Measurements from ENCODE around the gene MTHFR. TPM values are rescaled to one million over a fixed set of nuclear protein-coding genes. Genes with fewer than 3 reads are reported as not detected.

Gene MTHFR
- total RNA-seq, 2 donors from 2014 or later, result 40.1 to 64.3 TPM

DNA sequence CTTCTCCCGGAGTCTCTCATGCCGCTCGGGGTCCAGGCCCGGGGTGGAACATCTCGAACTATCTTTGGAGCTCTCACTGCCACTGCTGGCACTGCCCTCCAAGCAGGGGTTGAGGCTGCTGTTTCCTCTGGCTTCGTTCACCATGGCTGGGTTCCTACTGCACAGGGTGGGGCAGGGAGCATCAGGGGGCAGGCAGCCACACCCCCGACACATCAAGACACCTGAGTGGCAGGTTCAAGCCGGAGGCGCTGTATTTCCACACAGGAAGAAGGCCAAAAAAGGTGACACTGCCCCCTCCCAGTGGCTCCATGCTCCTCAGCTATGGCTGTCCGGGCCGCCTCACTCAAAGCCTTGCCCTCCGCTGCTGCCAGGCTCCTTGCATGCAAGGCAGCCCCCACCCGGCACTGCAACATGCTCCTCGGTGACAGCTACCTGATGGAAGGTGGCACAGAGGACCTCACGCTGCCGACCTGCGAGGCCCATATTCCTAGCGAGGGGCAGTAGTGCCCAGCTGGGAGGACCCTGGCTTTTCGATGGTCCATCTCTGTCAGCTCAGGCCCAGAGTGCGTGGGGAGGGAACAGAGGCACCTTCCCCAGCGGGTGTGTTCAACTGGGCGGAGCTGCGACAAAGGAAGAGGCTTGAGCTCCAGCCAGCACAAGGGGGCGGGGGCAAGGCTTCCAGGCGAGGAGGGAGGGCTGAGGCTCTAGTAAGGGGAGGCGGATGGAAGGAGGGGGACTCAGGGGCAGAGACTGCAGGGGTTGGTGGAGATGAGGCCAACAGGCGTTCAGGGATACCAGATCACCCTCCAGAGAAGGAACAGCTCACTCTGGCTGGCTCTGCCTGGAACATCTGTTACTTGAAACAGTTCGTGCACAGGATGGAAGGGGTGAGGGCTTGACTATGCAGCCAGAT lies 2.5 kb downstream of the MTHFR start:
- intact Hi-C loops (cut with DNase I), result no loop called here
- DNase-seq, result peak; percentile 95

DNA sequence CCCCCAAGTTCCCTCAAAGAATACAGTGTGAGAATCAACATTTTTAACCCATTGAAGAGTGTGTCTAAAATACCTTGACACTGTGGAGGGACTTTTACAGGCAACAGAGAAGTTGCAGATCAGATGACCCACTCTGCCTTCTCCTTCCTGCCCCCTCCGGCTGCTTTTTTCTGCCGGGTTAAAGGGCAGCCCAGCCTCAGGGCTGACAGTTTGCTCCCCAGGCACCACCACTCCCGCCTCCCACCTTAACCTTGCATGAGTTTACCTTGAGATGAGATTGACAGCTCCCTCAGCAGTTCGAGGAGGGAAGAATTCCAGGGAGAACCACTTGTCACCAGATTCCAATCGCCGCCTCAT lies 3.2 kb downstream of the MTHFR start:
- intact Hi-C loops (cut with DNase I), result no loop called here
- peak; percentile 33 for DNase-seq
- ATAC-seq, result no peak

More for the DNA sequence above, 2.5 kb downstream of the MTHFR start:
- ATAC-seq, result peak; percentile 62 to 64

DNA sequence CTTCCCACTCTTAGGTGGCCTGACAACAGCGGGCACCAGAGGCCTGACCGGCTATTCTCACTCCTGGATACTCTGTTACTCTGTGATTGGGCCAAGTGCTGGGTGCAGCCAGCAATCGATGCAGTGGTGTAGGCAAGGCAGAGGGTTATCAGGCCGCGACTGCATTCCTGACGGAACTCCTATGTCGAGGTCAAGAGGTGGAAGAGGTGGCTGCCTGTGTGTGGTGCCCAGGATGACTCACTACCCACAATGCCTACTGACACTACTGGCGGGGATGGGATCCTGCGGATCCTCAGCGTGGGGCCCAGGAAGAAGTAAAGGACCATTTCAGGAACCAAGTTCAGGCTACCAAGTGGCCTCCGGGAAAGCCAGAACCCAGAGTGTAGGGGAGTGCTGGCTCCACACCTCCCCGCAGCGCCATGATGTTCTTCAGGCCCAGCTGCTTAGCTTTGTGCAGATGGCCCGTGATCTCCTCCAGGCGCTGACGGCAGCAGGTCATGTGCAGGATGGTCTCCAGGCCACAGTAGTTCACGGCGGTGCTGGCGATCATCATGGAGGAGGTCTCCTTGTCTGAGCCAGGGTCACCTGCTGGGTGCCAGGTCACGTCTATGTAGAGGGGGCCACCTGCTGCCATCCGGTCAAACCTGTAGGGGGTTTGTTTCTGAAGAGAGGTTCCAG lies 4.9 kb downstream of the MTHFR start:
- ATAC-seq (peak in 1 of 2 donors; percentile 1), DNase-seq (peak; percentile 34)
- intact Hi-C loops (cut with DNase I), result no loop called here

DNA sequence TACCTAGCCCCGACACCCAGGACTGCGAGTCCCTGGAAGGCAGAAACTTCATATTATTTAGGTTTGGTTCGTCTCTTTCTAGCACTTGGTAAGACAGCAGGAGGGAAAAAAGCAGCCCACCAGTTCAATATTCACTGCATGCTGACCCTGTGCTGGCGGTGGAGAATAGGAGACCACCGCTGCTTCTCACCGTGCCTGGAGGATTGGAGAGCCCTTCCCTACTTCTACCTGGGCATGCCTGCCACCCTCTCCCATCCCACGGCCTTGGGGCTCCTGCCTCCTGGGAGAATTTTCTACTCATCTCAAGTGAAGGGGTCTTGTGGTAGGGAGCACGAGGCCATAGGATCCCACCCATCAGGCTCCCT lies 5.4 kb downstream of the MTHFR start:
- ATAC-seq (no peak), DNase-seq (peak; percentile 7)
- intact Hi-C loops (cut with DNase I), result no loop called here

DNA sequence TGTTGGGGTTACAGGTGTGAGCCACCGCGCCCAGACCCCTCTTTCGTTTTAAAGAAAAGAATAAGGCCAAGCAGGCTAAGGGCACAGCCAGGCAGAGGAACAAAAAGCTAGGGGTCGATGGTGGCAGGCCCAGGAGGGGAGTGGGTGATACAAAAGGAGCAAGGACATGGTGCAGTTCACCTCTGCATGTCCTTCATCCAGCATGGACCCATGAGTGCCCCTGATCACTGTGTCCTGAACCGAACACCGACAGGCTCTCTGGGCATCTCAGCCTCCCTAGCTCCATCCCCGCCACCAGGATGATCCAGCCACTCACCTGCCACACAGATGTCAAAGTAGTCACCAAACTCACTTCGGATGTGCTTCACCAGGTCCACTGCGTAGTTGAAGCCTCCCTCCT lies 5.9 kb downstream of the MTHFR start:
- intact Hi-C loops (cut with DNase I), result no loop called here
- DNase-seq (peak; percentile 4), ATAC-seq (no peak)

DNA sequence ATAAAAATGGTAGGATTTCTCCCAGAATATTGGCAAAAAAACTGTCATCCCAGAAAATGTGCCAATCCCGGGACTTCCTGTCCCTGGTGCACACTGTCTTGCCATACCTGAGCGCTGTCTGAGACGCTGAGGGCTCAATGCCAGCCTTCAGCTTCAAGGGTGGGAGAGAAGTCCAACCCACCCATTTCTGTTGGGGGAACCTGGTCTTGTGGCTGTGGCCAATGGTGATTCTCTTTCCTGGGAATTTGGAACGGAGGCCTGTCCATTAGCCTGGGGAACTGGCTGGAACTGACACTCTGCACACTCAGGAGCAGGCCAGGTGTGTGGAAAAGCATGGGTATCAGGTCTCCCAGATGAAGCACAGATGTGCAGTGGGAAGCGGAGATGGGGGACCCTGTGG lies 6.7 kb downstream of the MTHFR start:
- DNase-seq (peak; percentile 16), ATAC-seq (no peak)
- intact Hi-C loops (cut with DNase I), result no loop called here

DNA sequence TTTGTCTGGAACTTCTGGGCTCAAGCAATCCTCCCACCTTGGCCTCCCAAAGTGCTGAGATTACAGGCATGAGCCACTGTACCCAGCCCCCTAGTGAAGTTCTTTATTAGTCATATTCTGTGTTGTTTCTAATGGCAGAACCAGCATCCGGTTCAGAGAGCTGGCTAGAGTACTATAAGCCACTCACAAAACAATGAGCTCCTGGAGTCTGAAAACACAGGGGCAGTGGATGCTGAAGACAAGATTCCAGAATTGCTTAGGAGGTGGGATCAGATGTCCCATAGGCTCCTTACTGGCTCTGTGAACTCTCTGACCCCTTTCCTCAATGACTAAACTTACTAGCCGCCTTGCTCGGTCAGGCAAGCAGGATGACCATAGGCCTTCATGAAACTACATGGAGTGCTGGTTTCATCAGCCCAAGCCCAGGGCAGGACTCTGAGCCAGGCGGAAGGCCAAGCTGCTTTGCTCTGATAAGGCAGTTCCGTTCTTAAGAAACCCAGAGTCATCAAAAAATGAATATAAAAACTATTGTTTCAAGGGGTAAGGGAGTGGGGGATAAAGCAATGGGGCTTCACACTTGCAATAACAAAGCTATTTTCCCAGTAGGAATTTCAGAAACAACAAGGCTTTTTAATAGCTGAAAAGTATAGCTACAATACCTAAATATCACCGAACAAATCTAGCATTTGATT lies 8.1 kb downstream of the MTHFR start:
- ATAC-seq (peak in 1 of 2 donors; percentile 51), DNase-seq (peak; percentile 87)
- intact Hi-C loops (cut with DNase I), result no loop called here

DNA sequence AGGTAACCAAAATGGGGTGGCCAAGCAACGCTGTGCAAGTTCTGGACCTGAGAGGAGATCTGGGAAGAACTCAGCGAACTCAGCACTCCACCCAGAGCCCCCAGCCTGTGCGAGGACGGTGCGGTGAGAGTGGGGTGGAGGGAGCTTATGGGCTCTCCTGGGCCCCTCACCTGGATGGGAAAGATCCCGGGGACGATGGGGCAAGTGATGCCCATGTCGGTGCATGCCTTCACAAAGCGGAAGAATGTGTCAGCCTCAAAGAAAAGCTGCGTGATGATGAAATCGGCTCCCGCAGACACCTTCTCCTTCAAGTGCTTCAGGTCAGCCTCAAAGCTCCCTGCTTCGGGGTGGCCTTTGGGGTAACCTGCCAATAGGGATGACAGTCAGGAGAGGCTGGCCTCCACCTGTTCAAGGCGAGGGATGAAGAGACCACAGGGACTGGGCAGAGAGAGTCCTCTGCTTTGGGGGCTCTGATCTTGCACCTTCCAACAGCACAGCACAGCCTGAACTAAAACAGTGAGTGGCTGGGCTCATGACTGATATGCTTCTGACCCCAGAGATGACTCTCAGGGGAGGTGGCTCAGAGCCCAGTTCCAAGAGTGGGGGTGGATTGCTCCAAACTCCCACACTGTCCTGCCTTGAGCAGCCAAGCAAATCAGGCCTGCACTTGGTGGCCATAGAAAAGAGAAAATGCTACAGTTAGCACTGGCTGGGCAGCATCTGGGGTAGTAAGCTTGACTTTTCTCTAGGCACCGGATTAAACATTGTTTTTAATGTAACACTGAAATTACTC lies 9.5 kb downstream of the MTHFR start:
- DNase-seq (peak; percentile 74), ATAC-seq (peak; percentile 51 to 66)
- intact Hi-C loops (cut with DNase I), result no loop called here

DNA sequence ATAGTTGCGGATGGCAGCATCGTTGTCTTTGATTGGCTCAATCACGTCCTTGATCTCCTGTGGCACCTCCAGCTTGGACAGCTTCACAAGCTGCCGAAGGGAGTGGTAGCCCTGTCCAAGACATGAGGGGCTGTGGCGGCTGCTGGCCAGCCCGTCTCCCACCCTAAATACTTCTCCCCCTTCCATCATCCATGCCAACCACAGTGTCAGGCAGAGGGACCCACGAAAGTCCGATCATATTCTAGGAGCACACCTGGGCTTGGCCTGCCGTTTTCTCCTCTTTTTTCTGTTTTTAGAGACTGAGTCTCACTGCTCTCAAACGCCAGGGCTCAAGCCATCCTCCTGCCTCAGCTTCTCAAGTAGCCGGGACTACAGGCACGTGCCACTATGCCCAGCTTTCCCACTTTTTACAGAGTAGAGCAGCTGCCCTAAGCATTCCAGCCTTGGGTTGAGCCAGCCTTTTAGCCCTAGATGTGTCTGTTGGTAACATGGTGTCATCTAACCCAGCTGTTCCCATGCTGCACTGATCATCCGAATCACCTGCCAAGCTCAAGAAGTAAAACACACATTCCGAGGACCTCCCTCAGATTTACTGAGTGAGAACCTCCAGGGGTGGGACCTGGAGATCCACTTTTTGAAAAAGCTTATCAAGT lies 10.4 kb downstream of the MTHFR start:
- no peak for DNase-seq

DNA sequence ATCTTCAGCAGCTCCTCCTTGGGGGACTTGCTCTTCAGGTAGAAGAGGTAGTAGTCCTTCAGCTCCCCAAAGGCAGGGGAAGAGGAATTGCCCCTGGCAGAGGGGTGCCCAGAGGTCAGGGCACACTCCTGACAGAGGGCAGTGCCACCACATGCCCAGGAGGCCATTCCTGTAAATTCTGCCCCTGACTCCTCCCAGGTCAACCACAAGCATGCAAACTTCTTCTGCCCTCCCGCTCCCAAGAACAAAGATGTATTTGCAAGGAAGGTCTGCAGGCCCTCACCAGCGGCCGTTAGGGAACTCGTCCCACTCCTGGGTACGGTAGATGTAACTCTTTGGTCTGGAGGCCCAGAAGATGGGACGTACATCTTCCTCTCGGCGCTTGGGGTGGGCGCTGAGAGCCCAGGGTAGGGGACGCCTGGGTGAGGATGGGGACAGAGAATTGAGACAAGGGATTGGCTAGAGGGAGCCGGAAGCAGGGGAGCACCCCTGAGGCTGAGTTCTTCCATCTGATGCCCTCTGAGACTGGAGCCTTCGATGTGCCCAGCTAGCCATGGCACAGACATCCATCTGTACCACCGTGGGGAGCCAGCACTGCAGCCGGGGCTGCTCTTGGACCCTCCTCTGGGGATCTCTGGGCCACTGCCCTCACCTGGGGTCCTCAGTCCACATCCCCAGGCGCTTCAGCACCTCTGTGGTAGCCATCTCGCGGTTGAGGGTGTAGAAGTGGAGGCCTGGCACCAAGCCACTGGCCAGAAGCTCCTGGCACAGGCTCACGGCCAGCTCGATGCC lies 11.1 kb downstream of the MTHFR start:
- DNase-seq (no peak), ATAC-seq (no peak)
- intact Hi-C loops (cut with DNase I), result no loop called here

More for the DNA sequence above, 10.4 kb downstream of the MTHFR start:
- no peak for ATAC-seq
- intact Hi-C loops (cut with DNase I), result no loop called here

DNA sequence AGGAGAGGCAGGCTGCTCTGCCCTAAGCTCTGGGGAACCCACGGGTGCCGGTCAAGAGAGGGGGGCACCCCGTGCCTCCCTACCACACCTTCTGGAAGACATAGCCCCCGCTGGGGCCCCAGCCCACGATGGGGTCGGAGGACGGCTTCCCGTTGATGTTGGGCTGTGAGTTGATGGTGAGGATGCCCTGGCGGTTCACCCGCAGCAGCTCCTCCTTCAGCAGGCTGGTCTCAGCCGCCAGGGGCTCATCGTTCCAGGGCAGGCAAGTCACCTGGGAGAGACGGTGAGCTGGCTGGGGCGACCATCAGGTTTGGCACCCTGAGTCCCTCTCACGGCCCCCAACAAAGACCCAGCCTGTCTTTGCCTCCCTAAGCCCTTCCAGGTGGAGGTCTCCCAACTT lies 11.9 kb downstream of the MTHFR start:
- intact Hi-C loops (cut with DNase I), result no loop called here
- DNase-seq (no peak), ATAC-seq (no peak)

DNA sequence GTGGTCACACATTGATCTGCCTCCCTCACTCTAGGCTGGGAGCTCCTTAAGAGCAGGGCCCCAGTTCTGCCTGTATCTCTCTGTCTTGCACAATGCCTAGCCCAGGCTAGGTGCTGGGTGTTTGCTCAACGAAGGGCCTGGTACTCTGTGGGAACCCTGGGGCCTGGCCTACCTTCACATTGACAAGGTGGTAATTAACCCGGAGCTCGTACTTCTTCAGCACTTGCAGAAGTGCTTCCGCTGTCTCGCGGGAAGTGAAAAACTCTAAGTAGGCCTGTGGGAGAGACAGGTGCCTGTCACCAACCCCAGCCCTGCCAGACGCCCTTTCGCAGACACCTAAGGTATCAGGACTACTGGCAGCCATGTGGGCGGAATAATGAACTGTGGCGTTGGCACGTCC lies 13.7 kb downstream of the MTHFR start:
- ATAC-seq, result peak; percentile 8 to 11
- peak; percentile 74 for DNase-seq
- intact Hi-C loops (cut with DNase I), result no loop called here

DNA sequence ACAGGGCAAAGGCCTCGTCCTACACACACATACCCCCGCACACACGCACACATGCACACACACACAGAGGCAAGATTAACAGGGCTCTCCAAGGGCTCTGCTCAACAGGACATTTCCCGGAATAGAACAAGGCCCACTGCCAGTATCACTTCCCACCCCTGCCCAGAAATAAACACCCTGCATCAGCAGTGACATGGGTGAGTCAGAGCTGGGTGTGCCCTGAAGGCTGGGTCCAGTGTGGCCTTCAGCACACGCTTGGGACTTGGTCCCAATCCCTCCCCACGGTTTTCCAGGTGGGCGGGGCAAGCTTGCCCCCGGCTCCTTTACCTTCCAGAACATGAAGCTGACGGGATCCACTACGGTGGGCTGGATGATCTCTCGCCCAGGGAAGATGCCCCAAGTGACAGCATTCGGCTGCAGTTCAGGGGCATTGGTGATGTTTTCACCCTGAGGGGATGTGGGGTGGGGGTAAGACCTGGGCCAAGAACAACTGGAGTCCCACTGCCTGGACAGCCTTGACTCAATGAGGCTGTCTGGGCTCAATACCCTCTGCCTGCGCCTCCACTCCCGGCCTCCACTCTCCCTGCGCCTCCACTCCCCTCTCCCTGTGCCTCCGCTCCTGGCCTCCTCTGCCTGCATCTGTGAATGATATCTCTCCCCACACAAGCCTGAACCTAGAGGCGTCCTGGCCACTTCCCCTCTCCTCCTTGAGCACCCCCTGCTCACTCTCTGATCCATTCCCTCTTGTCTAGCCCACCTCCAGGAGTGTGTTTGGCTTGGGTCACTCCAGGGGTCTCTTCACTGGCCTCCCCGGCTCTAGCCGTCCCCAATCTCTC lies 14.7 kb downstream of the MTHFR start:
- ATAC-seq, result peak; percentile 84 to 87
- intact Hi-C loops (cut with DNase I), result loop anchor here in 1 of 2 donors (2.0 kb wide), 1 partner anchor 14 kb away; the partner anchor contains the start of gene MTHFR
- peak; percentile 95 for DNase-seq

DNA sequence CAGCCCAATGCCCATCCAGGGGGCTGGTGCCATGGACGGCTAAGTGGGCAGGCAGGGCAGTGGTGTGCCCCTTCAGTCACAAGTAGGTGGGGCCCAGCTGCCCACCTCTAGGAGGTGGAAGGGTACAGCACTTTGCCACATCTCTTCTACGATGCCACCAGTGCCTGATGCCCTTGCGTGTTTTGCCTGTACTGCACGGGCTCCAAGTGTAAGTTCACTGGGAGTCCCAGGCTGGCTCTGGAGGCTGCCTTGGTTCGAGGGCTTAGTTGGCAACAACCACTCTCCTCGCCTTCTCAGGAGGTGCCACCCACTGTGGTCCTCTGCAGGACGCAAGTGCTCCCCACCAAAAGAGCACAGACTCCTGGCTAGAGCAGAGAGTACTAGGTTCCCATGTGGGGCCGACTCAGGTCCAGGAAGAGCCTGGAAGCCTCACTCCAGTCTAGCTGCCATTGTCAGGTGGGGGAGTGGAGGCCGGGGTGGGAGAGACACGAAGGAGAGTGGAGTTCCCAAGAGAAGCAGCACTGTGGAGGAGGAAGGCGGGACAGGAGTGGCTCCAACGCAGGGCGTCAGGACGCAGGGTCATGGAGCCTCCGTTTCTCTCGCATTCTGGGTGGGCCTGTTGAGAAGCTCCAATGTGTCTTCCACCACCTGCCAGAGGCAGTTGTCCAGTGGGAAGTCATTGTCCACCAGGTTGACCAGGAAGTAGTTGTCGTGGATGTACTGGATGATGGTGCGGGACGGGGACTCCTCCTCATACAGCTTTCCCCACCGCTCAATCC lies 15.5 kb downstream of the MTHFR start:
- intact Hi-C loops (cut with DNase I), result loop anchor here in 1 of 2 donors (2.0 kb wide), 1 partner anchor 15 kb away; the partner anchor contains the start of gene MTHFR
- ATAC-seq (no peak), DNase-seq (no peak)

DNA sequence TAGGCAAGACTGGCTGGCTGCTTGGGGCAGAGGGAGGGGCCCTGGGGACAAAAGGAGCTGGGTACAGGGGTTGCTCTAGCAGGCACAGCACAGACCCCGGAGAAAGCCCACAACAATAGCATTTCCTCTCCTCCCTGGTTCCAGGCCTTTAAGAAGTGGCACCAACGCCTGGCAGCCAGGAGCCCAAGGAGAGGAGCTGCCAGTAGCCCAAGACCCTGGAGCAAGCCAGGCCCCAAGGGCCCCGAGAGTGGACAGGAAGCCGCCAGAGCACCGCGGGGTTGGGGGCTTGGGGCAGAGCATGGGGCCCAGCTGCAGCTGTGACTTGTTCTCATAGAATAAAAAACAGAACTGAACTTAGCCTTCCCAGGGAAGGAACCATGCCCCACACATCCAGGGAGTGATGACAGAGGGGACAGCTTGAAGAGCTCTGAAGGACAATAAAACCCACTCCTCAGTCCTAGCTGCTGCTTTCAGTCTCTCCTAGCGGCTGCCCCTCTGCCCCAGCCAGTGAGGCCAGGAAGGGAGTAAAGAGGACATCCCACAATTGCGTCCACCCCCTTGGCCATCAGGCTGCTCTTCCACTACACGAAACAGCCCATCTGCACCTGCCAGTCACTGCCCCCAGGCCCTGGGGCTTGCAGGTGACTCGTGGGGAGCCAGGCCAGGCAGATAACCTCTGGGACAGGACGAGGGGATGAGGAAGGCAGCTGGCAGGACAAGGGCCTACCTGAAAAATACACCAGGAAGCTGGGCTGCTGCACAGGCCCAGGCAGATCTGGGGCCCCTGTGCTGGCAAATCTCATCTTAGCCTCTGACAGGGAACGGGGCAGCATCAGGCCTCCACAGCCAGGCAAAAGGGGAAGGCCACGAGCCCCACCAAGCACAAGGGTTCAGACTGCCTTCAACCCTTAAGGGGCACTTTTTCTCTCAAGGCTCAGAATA lies 16.4 kb downstream of the MTHFR start:
- intact Hi-C loops (cut with DNase I), result loop anchor here in 1 of 2 donors (2.0 kb wide), 1 partner anchor 15 kb away; the partner anchor contains the start of gene MTHFR
- ATAC-seq, result no peak
- DNase-seq, result no peak

All from left cardiac atrium (tissue), 4 donors.